NCI-H774 (cell line): ENCODE measurements around the gene OR13D1.
"Not testable (repeated sequence)": the region's sequence is repeated elsewhere in the genome, so short reads cannot be mapped to it uniquely, and the experiment has no call there.

Source experiments
- DNase-seq: peaks from one replicate; lab custom pipeline; 2025; lab: John Stamatoyannopoulos, UW

Gene OR13D1, protein sequence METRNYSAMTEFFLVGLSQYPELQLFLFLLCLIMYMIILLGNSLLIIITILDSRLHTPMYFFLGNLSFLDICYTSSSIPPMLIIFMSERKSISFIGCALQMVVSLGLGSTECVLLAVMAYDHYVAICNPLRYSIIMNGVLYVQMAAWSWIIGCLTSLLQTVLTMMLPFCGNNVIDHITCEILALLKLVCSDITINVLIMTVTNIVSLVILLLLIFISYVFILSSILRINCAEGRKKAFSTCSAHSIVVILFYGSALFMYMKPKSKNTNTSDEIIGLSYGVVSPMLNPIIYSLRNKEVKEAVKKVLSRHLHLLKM

DNA sequence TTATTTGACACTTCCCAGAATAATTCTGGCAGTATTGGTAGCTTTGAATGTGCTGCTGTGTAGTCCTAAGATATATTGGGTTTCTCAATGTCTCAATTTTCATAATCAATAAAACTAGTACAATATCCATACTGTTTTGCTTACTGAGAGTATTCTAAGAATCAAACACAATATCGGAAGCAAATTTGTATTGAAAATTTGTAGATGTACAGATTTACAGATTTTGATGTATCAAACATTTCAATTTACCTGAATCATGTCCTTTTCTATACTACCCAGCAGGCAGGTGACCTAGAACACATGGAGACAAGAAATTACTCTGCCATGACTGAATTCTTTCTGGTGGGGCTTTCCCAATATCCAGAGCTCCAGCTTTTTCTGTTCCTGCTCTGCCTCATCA is at the start of gene OR13D1:
Gene OR13D1, plus strand, starts transcription at position 301 of the 400 bp plus-strand sequence. Its CDS starts 0 bp downstream, at position 301.
- no peak for DNase-seq

DNA sequence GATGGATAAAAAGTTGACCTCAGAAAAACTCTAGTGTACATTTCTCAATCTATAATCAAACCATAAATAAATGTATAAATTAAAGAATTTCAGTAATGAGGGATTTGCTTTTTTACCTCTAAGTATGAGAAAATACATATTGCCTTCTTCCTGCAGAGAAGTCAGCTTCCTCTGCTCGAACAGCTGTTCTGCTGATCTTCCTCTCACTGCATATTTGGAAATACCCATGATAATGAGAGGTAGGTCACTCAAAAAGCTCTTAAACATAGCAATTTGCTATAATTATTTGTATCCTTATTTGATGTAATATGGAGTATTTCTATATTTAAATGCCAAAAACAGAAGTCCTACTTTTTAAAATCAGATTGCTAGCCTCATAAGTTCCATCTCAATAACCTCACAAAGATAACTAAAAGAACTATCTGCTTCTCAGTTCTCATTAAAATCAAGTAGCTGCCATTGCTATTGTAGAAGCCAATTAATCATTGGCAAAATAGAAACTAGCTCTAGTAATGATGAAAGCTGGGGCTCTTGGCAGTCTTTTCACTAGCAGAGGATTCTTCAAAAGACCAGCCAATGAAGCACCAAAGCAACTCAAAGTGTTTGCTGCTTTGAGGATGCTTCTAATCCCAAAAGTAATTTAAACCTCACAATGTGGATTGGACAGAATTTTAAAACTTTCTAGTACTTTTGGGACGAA is 35.7 kb upstream of the OR13D1 start:
- no peak for DNase-seq

DNA sequence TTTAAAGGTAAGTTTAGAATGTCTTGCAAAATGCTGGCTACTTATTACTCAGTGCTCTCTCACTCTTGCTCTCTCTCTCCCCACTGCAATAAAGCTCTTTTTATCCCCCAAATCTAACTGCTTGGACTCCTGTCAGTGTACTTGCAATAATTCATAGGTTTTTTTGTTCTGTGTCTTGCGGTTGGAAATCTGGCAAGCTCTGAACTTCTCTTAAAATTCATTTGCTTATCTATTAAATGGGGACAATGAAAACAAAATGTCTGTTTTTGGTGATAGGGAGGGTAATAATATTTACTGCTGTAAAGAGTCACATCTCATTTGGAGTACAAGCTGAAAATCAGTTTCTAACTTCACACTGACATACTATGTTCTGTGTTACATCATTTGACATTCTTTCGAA is 18.7 kb upstream of the OR13D1 start:
- DNase-seq, result no peak

DNA sequence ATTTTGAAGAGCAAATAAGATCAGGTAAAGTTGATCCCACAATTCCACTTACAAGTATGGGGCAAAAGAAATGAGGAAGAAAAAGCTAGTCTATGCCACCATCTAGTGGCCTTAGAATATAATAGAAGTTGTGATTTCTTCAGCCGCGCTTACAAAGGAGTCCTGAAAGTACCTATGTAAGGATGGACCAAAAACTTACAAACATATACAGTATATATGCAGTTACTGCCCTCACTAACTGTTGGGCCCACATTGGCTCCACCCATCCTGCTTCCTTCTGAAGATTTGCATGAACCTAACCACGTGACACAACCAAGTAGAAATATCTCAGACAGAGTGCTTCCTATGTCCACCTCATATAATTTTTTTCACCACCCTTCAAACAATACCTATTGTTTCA is 11.7 kb upstream of the OR13D1 start:
- peak; percentile 44 for DNase-seq

DNA sequence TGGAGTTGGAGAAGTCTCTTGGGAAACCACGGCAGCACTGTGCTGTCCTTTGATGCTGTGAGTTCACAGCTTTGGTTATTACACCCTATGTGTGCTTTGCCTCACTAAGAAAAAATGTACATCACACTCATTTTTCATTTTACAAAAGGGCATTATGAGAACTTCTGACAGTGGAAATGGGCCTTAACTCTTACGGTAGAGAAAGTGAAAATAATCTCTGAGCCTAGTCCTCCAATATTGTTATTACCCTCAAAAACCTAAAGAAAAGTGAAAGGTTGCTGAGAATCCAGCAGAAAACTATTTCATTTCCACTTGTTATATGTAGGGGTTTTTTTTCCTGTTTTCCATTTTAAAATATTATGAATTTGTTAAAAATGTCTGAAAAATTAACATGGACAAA is 8.2 kb upstream of the OR13D1 start:
- no peak for DNase-seq

DNA sequence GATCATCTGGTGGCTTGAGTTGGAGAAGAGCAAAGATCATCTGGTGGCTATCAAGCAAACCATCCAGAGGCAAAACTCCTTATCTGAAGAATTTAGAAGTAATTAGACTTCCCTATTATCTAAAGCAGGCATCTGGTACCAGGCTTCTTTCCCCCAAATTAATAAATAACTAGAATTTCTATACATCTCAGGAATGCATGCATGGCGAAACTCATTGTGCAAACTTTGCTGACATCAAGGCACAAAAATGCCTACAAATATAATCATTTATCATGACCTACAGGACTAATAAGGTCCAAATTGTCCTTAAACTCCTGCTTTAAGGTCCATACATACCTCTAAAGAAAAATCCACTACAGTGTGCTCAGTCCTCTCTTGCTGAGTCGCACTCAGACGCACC is 6.0 kb downstream of the OR13D1 start:
- no peak for DNase-seq

DNA sequence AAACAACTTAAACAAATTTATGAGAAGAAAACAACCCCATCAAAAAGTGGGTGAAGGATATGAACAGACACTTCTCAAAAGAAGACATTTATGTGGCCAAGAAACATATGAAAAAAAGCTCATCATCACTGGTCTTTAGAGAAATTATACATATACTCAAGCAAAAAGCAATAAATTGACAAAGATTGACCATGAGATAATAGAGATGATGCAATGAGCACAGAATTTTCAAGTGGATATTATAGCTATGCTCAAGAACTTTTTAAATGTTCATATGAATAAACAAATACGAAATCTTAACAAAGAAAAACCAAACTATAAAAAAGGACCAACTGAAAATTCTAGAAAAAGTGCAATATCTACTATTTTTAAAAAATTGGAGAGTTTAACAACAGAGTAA is 14.4 kb downstream of the OR13D1 start:
- DNase-seq, result not testable (repeated sequence)

DNA sequence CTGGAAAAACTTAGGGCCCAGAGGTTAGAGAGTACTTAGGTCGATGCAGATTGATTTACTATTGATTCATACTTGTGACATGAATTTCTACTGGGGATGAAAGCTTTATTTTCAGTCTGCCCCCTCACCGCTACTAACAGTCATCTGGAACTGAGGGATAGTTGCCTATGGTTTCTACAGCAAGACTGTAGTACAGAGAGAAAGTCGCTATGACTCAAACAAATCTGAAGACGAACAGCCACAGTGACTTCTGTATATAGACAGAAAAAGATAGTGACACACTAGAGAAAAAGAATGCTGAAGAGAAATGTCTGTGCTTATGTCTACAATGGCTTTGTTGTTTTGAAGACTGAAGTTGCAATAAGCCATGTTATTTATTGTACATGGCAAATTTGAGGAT is 17.3 kb downstream of the OR13D1 start:
- no peak for DNase-seq

DNA sequence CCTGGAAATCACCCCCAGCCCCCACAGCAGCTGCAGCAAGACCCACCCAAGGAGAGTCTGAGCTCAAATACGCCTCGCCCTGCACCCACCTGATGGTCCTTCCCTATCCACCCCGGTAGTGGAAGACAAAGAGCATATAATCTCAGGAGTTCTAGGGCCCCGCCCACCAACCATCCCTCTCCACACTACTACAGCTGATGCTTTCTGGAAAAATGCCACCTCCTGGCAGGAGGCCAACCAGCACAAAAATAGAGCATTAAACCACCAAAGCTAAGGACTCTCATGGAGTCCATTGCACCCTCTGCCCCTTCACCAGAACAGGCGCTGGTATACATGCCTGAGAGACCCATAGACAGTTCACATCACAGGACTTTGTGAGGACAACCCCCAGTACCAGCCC is 30.7 kb downstream of the OR13D1 start:
- DNase-seq, result no peak

DNA sequence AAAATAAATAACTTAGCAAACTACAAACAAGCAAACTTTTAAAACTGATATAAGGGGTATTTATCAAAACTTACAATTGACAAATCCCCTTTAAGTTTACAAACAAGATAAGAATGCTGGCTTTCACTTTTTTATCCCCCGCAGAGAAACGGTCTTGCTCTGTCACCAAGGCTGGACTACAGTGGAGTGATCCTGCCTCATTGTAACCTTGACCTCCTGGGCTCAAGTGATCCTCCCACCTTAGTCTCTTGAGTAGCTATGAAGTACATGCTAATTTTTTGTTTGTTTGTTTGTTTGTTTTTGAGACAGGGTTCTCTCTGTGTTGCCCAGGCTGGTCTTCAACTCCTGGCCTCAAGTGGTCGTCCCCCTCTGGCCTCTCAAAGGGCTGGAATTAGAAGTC is 44.1 kb downstream of the OR13D1 start:
- DNase-seq, result no peak

DNA sequence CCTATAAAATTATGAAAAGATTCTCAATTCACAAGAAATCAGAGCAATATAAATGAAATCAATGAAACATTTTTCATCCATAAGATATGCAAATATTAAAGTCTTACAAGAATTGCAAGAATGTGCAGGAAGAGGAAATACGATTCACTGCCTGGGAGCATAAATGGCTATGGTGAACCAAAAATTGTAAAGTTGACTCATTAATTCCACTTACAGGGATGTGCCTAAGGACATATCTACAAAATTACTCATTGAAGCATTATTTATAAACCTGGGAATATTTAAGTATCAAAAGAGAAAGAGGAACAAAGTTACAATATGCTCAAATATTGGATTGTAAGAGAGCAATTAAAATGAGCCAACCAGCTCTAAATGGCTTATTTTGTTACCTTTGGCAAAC is 46.3 kb downstream of the OR13D1 start:
- DNase-seq, result no peak

DNA sequence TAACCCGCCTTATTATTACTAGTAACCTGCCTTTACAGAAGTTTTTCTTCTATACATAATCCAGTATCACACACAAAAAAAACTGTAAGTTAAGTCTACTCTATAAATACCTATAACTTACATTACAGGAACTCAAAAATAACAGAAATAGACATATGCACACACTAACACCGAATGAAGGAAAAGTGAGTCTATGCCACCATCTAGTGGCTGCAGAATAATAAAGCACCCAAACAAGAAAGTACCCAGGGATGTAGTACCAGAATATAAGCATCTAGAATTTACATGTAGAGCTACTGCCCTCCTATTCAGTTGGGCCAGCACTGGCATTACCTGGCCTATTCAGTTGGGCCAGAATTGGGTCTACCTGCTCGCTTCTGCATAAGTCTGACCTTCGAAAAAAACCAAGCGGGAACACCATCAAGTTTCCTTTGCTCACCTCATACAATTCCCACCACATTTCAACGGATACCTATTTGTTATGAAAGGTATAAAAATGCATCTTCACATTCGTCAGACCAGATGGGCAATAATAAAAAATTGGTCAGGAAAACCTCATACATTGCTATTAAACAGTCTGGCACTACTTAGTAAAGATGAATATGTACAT is 49.2 kb downstream of the OR13D1 start:
- peak; percentile 41 for DNase-seq
